Measurements from ENCODE around the gene PAIP1.
"Not testable (repeated sequence)": the region's sequence is repeated elsewhere in the genome, so short reads cannot be mapped to it uniquely, and the experiment has no call there.

Gene PAIP1

GRCh38 chr5:43570450-43571158, 13.7 kb upstream of the PAIP1 start:
- DNase-seq (ENCODE audit: low read depth) = no peak

- DNase-seq (ENCODE audit: low read depth) = no peak
Measured at GRCh38 chr5:43569236-43569746, 12.4 kb upstream of the PAIP1 start.

GRCh38 chr5:43567967-43568366, 11.1 kb upstream of the PAIP1 start:
- no peak for DNase-seq (ENCODE audit: low read depth)

- DNase-seq (ENCODE audit: low read depth) = no peak
Measured at GRCh38 chr5:43565043-43565442, 8.2 kb upstream of the PAIP1 start.

- DNase-seq (ENCODE audit: low read depth) = no peak
Measured at GRCh38 chr5:43564289-43564850, 7.5 kb upstream of the PAIP1 start.

- no peak for DNase-seq (ENCODE audit: low read depth)
Measured at GRCh38 chr5:43563321-43563720, 6.4 kb upstream of the PAIP1 start.

GRCh38 chr5:43561356-43561755, 4.5 kb upstream of the PAIP1 start:
- DNase-seq (ENCODE audit: low read depth) = no peak

- DNase-seq (ENCODE audit: low read depth) = peak; percentile 64
Measured at GRCh38 chr5:43560128-43560527, 3.3 kb upstream of the PAIP1 start.

- not testable (repeated sequence) for DNase-seq (ENCODE audit: low read depth)
Measured at GRCh38 chr5:43556607-43556856, 345 bp downstream of the PAIP1 start.

- DNase-seq (ENCODE audit: low read depth) = peak; percentile 35
Measured at GRCh38 chr5:43555895-43556606, 826 bp downstream of the PAIP1 start.

GRCh38 chr5:43554497-43554896, 2.4 kb downstream of the PAIP1 start:
- DNase-seq (ENCODE audit: low read depth) = no peak

- DNase-seq (ENCODE audit: low read depth) = no peak
Measured at GRCh38 chr5:43553381-43553780, 3.5 kb downstream of the PAIP1 start.

- no peak for DNase-seq (ENCODE audit: low read depth)
Measured at GRCh38 chr5:43551731-43552130, 5.1 kb downstream of the PAIP1 start.

- DNase-seq (ENCODE audit: low read depth) = not testable (repeated sequence)
Measured at GRCh38 chr5:43549272-43549671, 7.6 kb downstream of the PAIP1 start.

- DNase-seq (ENCODE audit: low read depth) = no peak
Measured at GRCh38 chr5:43548358-43548757, 8.5 kb downstream of the PAIP1 start.

- no peak for DNase-seq (ENCODE audit: low read depth)
Measured at GRCh38 chr5:43547532-43547931, 9.3 kb downstream of the PAIP1 start.

- no peak for DNase-seq (ENCODE audit: low read depth)
Measured at GRCh38 chr5:43543434-43543833, 13.4 kb downstream of the PAIP1 start.

- DNase-seq (ENCODE audit: low read depth) = no peak
Measured at GRCh38 chr5:43540746-43541145, 16.1 kb downstream of the PAIP1 start.

- DNase-seq (ENCODE audit: low read depth) = no peak
Measured at GRCh38 chr5:43536972-43537371, 19.9 kb downstream of the PAIP1 start.

- no peak for DNase-seq (ENCODE audit: low read depth)
Measured at GRCh38 chr5:43533646-43534045, 23.2 kb downstream of the PAIP1 start.

- DNase-seq (ENCODE audit: low read depth) = no peak
Measured at GRCh38 chr5:43530648-43531047, 26.2 kb downstream of the PAIP1 start.

GRCh38 chr5:43523662-43524072, 33.2 kb downstream of the PAIP1 start:
- DNase-seq (ENCODE audit: low read depth) = no peak

GRCh38 chr5:43520615-43521014, 36.3 kb downstream of the PAIP1 start:
- no peak for DNase-seq (ENCODE audit: low read depth)

- DNase-seq (ENCODE audit: low read depth) = no peak
Measured at GRCh38 chr5:43515678-43516048, 41.2 kb downstream of the PAIP1 start.
